HL-60 (cell line): ENCODE measurements around the gene NPRL2.

Source experiments
- GABPA ChIP-seq: IDR thresholded peaks from 2 replicates; pipeline ENCODE4 v1.6.1; 2012; ENCODE audit warnings: low read depth
- POLR2AphosphoS5 ChIP-seq: IDR thresholded peaks from 2 replicates; pipeline ENCODE4 v1.6.1; 2012; ENCODE audit warnings: low read depth

DNA sequence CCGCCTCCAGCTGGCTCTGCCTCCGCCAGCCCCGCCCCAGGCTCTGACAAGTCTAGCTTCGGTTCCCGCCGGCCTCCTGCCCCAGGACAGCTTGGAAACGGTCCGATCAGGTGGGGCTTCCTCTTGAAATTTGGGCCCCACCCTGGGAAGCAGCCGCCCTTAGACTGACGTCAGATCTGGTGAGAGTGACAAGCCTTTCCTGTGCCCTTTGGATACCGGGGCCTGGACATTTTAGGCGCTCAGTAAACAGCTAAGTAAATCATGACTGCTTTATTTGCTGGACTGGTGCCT is 51.0 kb downstream of the NPRL2 start:
- no peak for TF ChIP-seq POLR2AphosphoS5
- TF ChIP-seq GABPA, result no peak
